NCI-H2107 (cell line): ENCODE data around the gene TBKBP1.
A peak's percentile ranks its signal among the peaks of the same experiment; 100 is the strongest.

Experiments
- DNase-seq: peaks from one replicate; lab custom pipeline; 2025; lab: John Stamatoyannopoulos, UW

TBKBP1 gene

GRCh38 chr17:47715669-47716325, 21.8 kb downstream of the TBKBP1 start:
- DNase-seq: no peak

GRCh38 chr17:47716375-47716774, 22.4 kb downstream of the TBKBP1 start:
- DNase-seq: no peak

DNA sequence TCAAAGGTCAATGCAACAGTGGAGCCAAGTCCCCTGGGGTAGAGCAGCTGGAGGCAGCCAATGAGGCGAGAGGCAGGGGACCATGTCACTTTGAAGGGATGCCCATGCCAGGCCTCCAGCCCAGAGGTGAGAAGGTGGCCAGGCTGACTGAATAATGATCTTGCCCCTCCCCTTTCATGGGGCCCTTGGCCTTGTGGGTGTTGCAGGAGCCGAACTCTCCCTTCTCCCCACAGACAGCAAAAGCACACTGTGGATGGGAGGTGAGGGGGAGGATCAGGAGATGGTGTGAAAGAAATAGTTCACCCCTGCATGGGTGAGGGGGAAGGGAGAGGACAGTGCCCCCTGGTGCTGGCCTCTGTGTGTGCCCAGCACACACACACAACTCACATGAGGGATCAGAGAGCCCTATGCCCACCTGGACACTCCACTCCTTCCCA, 23.3 kb downstream of the TBKBP1 start:
- DNase-seq: no peak

GRCh38 chr17:47717979-47718621, 24.1 kb downstream of the TBKBP1 start:
- DNase-seq: peak; percentile 10

DNA sequence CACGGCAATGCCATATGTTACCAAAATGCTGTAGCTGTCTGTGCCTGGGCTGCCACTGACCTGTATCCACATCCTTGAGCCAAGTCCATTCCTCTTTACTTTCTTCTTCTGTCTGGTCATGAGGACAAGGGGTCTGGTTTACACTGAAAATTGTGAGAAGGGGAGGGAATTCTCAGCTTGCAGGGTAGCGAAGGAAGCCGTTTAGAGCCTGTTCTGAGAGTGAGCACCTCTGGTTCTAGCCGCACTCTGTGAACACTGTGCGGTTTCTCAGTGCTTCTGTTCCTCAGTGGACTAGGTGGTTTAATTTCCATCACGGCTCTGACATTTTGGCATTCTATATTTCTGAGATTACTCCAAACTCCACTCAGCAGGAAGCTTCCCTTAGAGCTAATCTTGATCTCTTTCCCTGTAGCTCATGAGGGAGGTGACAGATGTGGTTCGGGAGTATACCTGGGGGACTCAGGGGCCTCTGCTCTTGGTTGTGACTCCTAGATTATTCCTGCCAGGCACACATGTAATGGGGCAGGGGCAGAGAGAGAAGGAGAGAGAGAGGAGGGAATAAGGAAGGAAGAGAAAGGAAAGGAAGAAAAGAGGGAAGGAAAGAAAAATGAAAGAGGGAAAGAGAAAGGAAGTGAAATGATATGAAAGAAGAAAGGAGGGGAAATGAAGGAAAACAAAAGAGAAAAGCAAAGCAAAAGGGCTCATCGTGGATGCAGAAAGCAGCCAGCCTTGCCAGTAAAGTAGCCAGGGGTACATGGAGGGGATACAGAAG, 24.9 kb downstream of the TBKBP1 start:
- no peak for DNase-seq

GRCh38 chr17:47719411-47720152, 25.6 kb downstream of the TBKBP1 start:
- no peak for DNase-seq

- DNase-seq: no peak
These were observed 26.2 kb downstream of the TBKBP1 start for GRCh38 chr17:47720196-47720595.

GRCh38 chr17:47720754-47721533, 27.0 kb downstream of the TBKBP1 start:
- no peak for DNase-seq

DNA sequence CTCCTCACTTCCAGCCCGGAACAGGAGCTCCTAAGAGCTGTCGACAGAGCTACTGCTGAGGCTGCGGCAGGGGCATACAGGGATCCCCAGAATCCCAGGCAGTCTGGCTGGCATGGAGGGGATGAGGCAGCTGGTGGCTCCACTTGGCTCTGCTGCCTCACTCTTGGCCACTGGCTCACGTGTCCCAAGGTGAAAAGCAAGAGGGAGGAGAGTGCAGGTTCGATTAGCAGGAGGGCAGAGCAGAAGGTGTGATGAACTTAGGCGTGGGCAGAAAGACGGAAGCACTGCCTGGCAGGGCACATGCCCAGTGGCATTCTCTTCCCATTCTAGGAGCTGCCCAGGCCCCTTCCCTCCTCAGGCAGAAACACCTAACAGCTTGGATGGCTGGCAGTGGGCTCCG, 27.8 kb downstream of the TBKBP1 start:
- DNase-seq: no peak

GRCh38 chr17:47724705-47725104, 30.7 kb downstream of the TBKBP1 start:
- DNase-seq: no peak

DNA sequence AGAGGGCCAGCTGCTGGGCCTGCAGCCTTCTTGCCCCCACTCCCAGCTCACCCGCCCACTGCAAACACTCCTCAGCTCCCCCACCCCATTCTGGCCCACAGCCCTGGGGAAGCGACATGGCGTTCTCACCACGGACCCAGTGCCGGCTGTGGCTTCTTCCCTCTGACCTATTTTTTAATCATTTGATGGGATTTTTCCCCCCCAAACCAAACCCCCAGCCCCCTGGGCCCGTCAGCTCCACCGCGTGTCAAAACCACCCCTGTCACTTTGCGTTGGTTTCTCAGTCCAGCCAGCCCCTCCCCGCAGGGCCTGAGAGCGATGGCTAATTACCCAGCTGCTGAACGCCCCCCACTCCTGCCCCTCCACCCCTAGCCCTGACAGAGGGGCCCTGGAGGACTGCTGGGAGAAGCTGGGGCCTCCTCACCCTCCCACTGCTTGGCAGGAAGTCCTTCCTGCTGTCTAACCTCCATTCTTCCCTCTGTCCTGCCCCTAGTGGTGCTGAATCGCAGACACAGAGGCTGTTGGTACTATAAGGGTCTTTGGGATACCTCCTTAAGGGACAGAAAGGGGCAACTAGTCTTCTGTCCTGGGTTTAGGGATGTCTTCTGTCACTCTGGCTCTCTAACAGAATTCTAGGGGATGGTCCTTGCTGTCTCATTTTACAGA, 31.6 kb downstream of the TBKBP1 start:
- DNase-seq: no peak

GRCh38 chr17:47726796-47727703, 33.1 kb downstream of the TBKBP1 start:
- DNase-seq: no peak

DNA sequence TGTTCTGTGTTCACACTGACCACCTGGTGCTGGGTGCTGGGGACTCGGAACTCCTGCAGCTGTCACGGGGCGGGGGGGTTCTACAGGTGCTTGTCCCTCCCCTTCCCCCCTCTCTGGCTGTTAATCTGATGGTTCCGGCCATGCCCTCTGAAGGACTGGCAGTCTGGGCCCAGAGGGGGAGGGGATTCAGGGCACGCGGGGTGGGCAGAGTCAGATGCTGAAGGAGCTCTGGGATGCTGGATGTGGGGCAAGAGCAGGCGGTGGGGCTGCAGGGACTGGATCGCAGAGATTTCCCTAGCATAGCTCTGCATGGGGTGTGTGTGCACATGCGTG, 33.7 kb downstream of the TBKBP1 start:
- DNase-seq: no peak

DNA sequence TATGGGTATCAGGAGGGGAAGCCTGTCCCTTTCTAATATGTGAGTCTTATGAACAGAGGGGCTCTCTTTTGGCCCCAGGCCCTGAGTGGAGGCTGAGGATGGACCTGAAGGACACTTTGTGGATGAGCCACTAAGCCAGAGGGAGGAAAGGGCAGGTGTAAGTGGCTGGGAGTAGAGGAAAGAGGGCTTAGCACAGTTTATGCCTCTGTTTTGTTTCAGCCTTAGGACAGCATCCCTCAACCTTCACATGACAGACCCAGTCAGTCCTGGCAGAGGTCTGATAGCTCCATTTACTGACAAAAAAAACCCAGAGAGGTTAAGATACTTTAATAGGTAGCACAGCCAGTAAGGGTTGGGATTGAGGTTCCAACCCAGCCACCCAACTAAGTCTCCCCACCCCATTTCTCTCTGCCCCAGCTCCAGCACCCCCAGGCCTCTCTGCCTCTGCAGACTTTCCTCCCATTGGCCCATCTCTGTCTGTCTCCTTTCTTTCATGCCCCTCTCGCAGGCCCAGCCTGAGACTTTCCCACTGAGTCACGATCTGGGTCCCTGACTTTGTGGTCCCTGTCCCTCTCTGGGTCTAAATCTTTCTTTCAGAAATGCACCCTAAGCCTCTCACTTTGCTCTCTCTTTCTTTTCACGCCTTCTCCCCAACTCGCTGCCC, 34.4 kb downstream of the TBKBP1 start:
- no peak for DNase-seq

DNA sequence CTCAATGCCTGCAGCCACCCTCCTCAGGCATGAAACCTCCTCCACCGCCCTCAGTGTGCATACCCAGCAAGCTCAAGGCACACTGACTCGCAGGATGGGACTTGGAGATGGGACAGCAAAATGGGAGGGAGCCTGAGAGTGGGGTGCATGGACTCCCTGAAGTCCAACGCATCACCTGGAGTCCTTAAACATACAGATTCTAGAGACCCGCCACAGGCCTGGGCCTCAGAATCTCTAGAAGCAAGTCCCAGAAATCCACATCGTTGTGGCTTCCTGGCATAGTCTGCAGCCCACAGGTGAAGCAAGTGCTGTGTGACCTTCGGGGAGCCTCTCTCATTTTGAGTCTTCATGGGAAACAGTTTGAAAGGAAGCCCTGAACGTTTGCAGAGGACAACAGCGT, 35.5 kb downstream of the TBKBP1 start:
- DNase-seq: no peak

DNA sequence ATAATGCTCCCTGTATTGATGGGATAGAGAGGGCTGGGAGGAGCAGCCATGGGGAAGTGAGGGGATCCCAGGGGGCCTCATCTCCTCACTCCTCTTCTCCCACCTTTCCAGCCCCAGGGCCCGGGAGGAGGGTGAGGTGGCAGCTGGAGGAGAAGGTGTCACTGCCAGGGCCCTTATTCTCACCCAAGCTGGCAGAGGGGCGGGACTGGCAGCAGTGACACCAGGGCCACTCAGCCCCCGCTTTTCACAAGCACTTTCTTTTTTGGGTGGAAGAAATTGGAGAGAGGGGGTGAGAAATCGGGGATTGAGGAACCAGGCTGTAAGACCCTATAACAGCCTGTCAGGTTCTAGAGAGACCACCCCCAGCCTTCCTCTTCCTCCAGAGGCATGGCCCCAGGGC, 36.7 kb downstream of the TBKBP1 start:
- DNase-seq: no peak

GRCh38 chr17:47731396-47731795, 37.4 kb downstream of the TBKBP1 start:
- DNase-seq: no peak

DNA sequence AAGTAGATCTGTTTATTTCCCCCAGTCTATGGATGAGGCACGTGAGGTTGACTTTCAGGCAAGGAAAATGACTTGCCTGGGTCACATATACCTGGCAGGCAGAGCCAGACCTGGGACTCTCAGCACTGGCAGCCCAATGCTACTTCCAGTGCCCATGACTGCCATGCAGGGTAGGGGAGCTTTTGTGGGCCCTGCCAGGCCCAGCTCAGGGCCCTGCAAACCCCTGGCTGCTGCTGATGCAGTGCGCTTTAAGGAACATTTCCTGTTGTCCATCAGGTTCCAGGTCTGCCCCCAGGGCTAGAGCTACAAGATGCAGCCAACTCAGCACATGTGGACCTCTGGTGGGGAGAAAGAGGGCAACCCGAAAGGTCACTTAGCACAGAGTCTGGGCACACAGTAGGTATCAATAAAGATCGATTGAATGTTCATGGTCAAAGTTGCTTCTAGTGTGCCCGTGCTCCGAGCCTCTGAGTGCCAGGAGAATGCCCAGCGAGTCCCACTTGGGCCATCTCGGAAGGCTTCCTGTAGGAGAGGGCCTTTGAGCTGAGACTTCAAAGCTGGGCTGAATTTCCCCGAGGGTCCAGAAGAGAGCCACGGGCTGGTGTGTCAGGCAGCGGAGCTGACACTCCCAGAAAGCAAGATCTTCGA, 38.6 kb downstream of the TBKBP1 start:
- no peak for DNase-seq

DNA sequence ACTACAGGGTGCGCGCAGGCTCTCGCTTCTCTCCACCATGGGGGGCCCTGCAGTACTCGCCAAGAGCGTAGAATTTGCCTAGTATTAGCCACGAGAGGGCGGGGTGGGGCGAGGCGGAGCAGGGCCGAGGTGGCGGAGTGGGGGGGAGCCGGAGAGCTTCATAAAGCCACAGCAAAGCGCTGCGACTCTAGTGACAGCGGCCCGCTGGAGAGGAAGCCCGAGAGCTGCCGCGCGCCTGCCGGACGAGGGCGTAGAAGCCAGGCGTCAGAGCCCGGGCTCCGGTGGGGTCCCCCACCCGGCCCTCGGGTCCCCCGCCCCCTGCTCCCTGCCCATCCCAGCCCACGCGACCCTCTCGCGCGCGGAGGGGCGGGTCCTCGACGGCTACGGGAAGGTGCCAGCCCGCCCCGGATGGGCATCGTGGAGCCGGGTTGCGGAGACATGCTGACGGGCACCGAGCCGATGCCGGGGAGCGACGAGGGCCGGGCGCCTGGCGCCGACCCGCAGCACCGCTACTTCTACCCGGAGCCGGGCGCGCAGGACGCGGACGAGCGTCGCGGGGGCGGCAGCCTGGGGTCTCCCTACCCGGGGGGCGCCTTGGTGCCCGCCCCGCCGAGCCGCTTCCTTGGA, 39.2 kb downstream of the TBKBP1 start, which contains the start of gene TBX21:
Gene TBX21 (plus strand): TSS at position 190 of the 627 bp plus-strand sequence. CDS start 219 bp downstream, at position 409.
- DNase-seq: peak; percentile 18
